Activated CD4-positive, alpha-beta memory T cell treated with anti-CD3 and anti-CD28 coated beads for 36 hours (primary cell): Measurements from ENCODE around the gene GPR179. TPM values are rescaled to one million over a fixed set of nuclear protein-coding genes. Genes with fewer than 3 reads are reported as not detected.
"Not testable (repeated sequence)": the region's sequence is repeated elsewhere in the genome, so short reads cannot be mapped to it uniquely, and the experiment has no call there.

Experiments
- CTCF ChIA-PET: fragments of 350-600 bp; sonication (Branson Sonifier 250); formaldehyde crosslinking; loops from one replicate; lab custom pipeline; 2021; ENCODE audit warnings: antibody characterized with exemption, inconsistent platforms; lab: Charles Lee
- POLR2A ChIA-PET: fragments of 350-600 bp; sonication (Branson Sonifier 250); formaldehyde crosslinking; loops from one replicate; lab custom pipeline; 2021; ENCODE audit warnings: antibody characterized with exemption; lab: Charles Lee
- DNase-seq: peaks from one replicate; pipeline ENCODE4 v3.0.0-alpha.2; 2020
- H3K27ac Mint-ChIP-seq: one replicate; pipeline ENCODE4 v1.8.0; 2021; ENCODE audit warnings: mixed read lengths
- H3K27me3 Mint-ChIP-seq: one replicate; pipeline ENCODE4 v1.8.0; 2021; ENCODE audit warnings: mixed read lengths
- H3K36me3 Mint-ChIP-seq: one replicate; pipeline ENCODE4 v1.8.0; 2021; ENCODE audit warnings: mixed read lengths
- H3K4me1 Mint-ChIP-seq: one replicate; pipeline ENCODE4 v1.8.0; 2021; ENCODE audit warnings: low read depth, mixed read lengths
- H3K4me3 Mint-ChIP-seq: one replicate; pipeline ENCODE4 v1.8.0; 2021; ENCODE audit warnings: mild to moderate bottlenecking, mixed read lengths
- H3K9me3 Mint-ChIP-seq: one replicate; pipeline ENCODE4 v1.8.0; 2021; ENCODE audit warnings: mixed read lengths
- intact Hi-C: fragments of 100-400 bp; cut with micrococcal nuclease; formaldehyde crosslinking; loops from one replicate; pipeline ENCODE4 v1.15.1; 2023
- total RNA-seq, 2 experiments: library from RNA; stranded (reverse); gene quantifications; one replicate each; pipeline ENCODE4 v1.2.3, GENCODE V29; 2021

The GPR179 gene
- total RNA-seq, 2 experiments from 2014 or later = 0.02 to 0.10 TPM

- Mint-ChIP-seq H3K4me1 (no peaks in the 10 kb centered on the region), H3K36me3 (peaks cover 31% of the 10 kb centered on the region), H3K9me3 (no peaks in the 10 kb centered on the region), H3K27me3 (no peaks in the 10 kb centered on the region), H3K4me3 (no peak overlapping the region), H3K27ac (no peak overlapping the region)
- ChIA-PET POLR2A (no interaction called here), CTCF (interaction anchor here (0.6 to 1.3 kb wide), 3 partner anchors 13 to 471 kb away, joined by 3 read pairs; no protein-coding TSS in a partner anchor)
- no peak for DNase-seq
- intact Hi-C loops = no loop called here
Measured at GRCh38 chr17:38320482-38320881, 23.3 kb downstream of the GPR179 start.

GRCh38 chr17:38317081-38317480, 26.7 kb downstream of the GPR179 start:
- CTCF ChIA-PET = interaction anchor here (1.0 to 1.2 kb wide), 2 partner anchors 32 to 928 kb away, joined by 3 read pairs; no protein-coding TSS in a partner anchor
- no peak overlapping the region for H3K27ac Mint-ChIP-seq
- POLR2A ChIA-PET = no interaction called here
- intact Hi-C loops = no loop called here
- peaks cover 32% of the 10 kb centered on the region for H3K36me3 Mint-ChIP-seq
- no peak for DNase-seq
- H3K9me3 Mint-ChIP-seq = no peaks in the 10 kb centered on the region
- no peak overlapping the region for H3K4me3 Mint-ChIP-seq
- no peaks in the 10 kb centered on the region for H3K27me3 Mint-ChIP-seq
- H3K4me1 Mint-ChIP-seq = no peaks in the 10 kb centered on the region

- CTCF ChIA-PET = no interaction called here
- Mint-ChIP-seq H3K9me3 (no peaks in the 10 kb centered on the region), H3K27me3 (no peaks in the 10 kb centered on the region), H3K4me3 (no peak overlapping the region), H3K27ac (no peak overlapping the region), H3K4me1 (no peaks in the 10 kb centered on the region), H3K36me3 (peaks cover 27% of the 10 kb centered on the region)
- POLR2A ChIA-PET = interaction anchor here (0.8 kb wide), 1 partner anchor 100 kb away, joined by 3 read pairs; no protein-coding TSS in a partner anchor
- DNase-seq = no peak
- intact Hi-C loops = no loop called here
Measured at GRCh38 chr17:38315497-38315896, 28.3 kb downstream of the GPR179 start.

- H3K36me3 Mint-ChIP-seq, CTCF ChIA-PET, H3K9me3 Mint-ChIP-seq, intact Hi-C loops, H3K27me3 Mint-ChIP-seq, POLR2A ChIA-PET: not testable (repeated sequence)
- peak; percentile 99 for DNase-seq
- peaks cover 10% of the 10 kb centered on the region for H3K4me1 Mint-ChIP-seq
- peak within 1 kb of the TSS; percentile 88 for H3K27ac Mint-ChIP-seq
- peak within 1 kb of the TSS; percentile 93 for H3K4me3 Mint-ChIP-seq
Measured at GRCh38 chr17:38296834-38297517, 46.8 kb downstream of the GPR179 start, which contains the start of gene MRPL45. TSS of gene MRPL45 (plus strand) at chr17:38297168. CDS start at chr17:38297184, 16 bp downstream.

GRCh38 chr17:38295602-38296365, 48.0 kb downstream of the GPR179 start:
- Mint-ChIP-seq H3K27ac (peak overlapping the region; percentile 88), H3K4me3 (peak overlapping the region; percentile 93), H3K4me1 (peaks cover 10% of the 10 kb centered on the region)
- H3K27me3 Mint-ChIP-seq, H3K36me3 Mint-ChIP-seq, CTCF ChIA-PET, POLR2A ChIA-PET, DNase-seq, intact Hi-C loops, H3K9me3 Mint-ChIP-seq: not testable (repeated sequence)

GRCh38 chr17:38289760-38290159, 54.0 kb downstream of the GPR179 start:
- CTCF ChIA-PET, H3K27ac Mint-ChIP-seq, H3K27me3 Mint-ChIP-seq, H3K4me3 Mint-ChIP-seq, intact Hi-C loops, H3K36me3 Mint-ChIP-seq, H3K9me3 Mint-ChIP-seq, POLR2A ChIA-PET, H3K4me1 Mint-ChIP-seq, DNase-seq: not testable (repeated sequence)

GRCh38 chr17:38288217-38288827, 55.4 kb downstream of the GPR179 start:
- H3K27ac Mint-ChIP-seq, H3K9me3 Mint-ChIP-seq, H3K27me3 Mint-ChIP-seq, intact Hi-C loops, DNase-seq, POLR2A ChIA-PET, H3K4me3 Mint-ChIP-seq, H3K4me1 Mint-ChIP-seq, H3K36me3 Mint-ChIP-seq: not testable (repeated sequence)
- CTCF ChIA-PET = interaction anchor here (0.7 kb wide), 1 partner anchor 651 kb away, joined by 5 read pairs; no protein-coding TSS in a partner anchor

- H3K4me3 Mint-ChIP-seq, H3K36me3 Mint-ChIP-seq, H3K4me1 Mint-ChIP-seq, POLR2A ChIA-PET, H3K27me3 Mint-ChIP-seq, CTCF ChIA-PET, H3K9me3 Mint-ChIP-seq, intact Hi-C loops: not testable (repeated sequence)
- peak overlapping the region; percentile 72 for H3K27ac Mint-ChIP-seq
- DNase-seq = peak; percentile 48
Measured at GRCh38 chr17:38286501-38287091, 57.2 kb downstream of the GPR179 start.

GRCh38 chr17:38285994-38286393, 57.8 kb downstream of the GPR179 start:
- H3K36me3 Mint-ChIP-seq, H3K4me1 Mint-ChIP-seq, H3K27me3 Mint-ChIP-seq, POLR2A ChIA-PET, intact Hi-C loops, DNase-seq, H3K9me3 Mint-ChIP-seq, CTCF ChIA-PET, H3K4me3 Mint-ChIP-seq, H3K27ac Mint-ChIP-seq: not testable (repeated sequence)

Other genes starting within 250 kb of the GPR179 start
- gene TBC1D3E, start 216.0 kb downstream of the GPR179 start, total RNA-seq = not detected
- gene TBC1D3, start 151.4 kb downstream of the GPR179 start, total RNA-seq = not detected
- 10 to 100 TPM; 45.0 to 46.6 TPM for gene MRPL45, start 46.8 kb downstream of the GPR179 start, total RNA-seq
- gene SOCS7, start 7.9 kb upstream of the GPR179 start, total RNA-seq = 10 to 100 TPM; 18.1 to 21.7 TPM
- 1 to 10 TPM; 1.3 to 1.4 TPM for gene ARHGAP23, start 84.5 kb upstream of the GPR179 start, total RNA-seq